ENCODE measurements around the gene CDCA8. TPM values are rescaled to one million over a fixed set of nuclear protein-coding genes. Genes with fewer than 3 reads are reported as not detected.

The CDCA8 gene
- total and polyA plus RNA-seq, 9 donors, result 0.11 to 1.9 (median 0.60) TPM

- peaks cover 4% of the 10 kb centered on the region for H3K4me1 ChIP-seq (ENCODE audit: insufficient read depth)
- no peak for DNase-seq
- no peaks in the 10 kb centered on the region for H3K9me3 ChIP-seq
- H3K27ac ChIP-seq, result no peak overlapping the region
- TF ChIP-seq EP300 (IDR thresholded peaks at IDR 0.05), result no peak
- TF ChIP-seq CTCF (IDR thresholded peaks at IDR 0.05), result no peak
- no peak for TF ChIP-seq POLR2A (IDR thresholded peaks at IDR 0.05)
- intact Hi-C loops (cut with DNase I), result loop anchor here in 1 of 4 donors (5.0 to 10.0 kb wide), 2 partner anchors 72 to 219 kb away; no protein-coding TSS in a partner anchor
- no peaks in the 10 kb centered on the region for H3K27me3 ChIP-seq
- H3K4me3 ChIP-seq, result no peak overlapping the region
- 60 to 82% (median 67%) methylated on average over 10 of the region's 10 CpGs for WGBS, 3 donors
- no peaks in the 10 kb centered on the region for H3K36me3 ChIP-seq
Measured at GRCh38 chr1:37673920-37674319, 18.4 kb upstream of the CDCA8 start.

- DNase-seq, result peak; percentile 30 to 60 (median 31)
- TF ChIP-seq EP300 (IDR thresholded peaks at IDR 0.05) (no peak), CTCF (IDR thresholded peaks at IDR 0.05) (no peak), POLR2A (IDR thresholded peaks at IDR 0.05) (no peak)
- no peak overlapping the region for H3K4me3 ChIP-seq
- no peaks in the 10 kb centered on the region for H3K36me3 ChIP-seq
- H3K27me3 ChIP-seq, result no peaks in the 10 kb centered on the region
- 11% methylated on average over 14 of the region's 14 CpGs for WGBS, 3 donors
- intact Hi-C loops (cut with DNase I), result loop anchor here in 2 of 4 donors (5.0 to 10.0 kb wide), 2 partner anchors 79 to 222 kb away; partner anchors contain the start of gene GNL2 (in 1 of the 2)
- peak overlapping the region; percentile 4 to 43 for H3K27ac ChIP-seq
- no peaks in the 10 kb centered on the region for H3K9me3 ChIP-seq
- H3K4me1 ChIP-seq (ENCODE audit: insufficient read depth), result peaks cover 4% of the 10 kb centered on the region
Measured at GRCh38 chr1:37676281-37677142, 15.8 kb upstream of the CDCA8 start.

GRCh38 chr1:37677143-37677439 is 15.2 kb upstream of the CDCA8 start:
- H3K27me3 ChIP-seq, result no peaks in the 10 kb centered on the region
- no peak for DNase-seq
- 42 to 75% (median 60%) methylated on average over 4 of the region's 4 CpGs for WGBS, 3 donors
- H3K9me3 ChIP-seq, result no peaks in the 10 kb centered on the region
- no peaks in the 10 kb centered on the region for H3K36me3 ChIP-seq
- intact Hi-C loops (cut with DNase I), result loop anchor here in 2 of 4 donors (5.0 to 10.0 kb wide), 2 partner anchors 80 to 222 kb away; partner anchors contain the start of gene GNL2 (in 1 of the 2)
- H3K4me3 ChIP-seq, result no peak overlapping the region
- TF ChIP-seq POLR2A (IDR thresholded peaks at IDR 0.05), result no peak
- no peak for TF ChIP-seq EP300 (IDR thresholded peaks at IDR 0.05)
- TF ChIP-seq CTCF (IDR thresholded peaks at IDR 0.05), result no peak
- H3K27ac ChIP-seq, result no peak overlapping the region
- peaks cover 4% of the 10 kb centered on the region for H3K4me1 ChIP-seq (ENCODE audit: insufficient read depth)

- WGBS, 3 donors, result 89 to 95% (median 91%) methylated on average over 5 of the region's 5 CpGs
- no peak overlapping the region for H3K27ac ChIP-seq
- no peak for DNase-seq
- intact Hi-C loops (cut with DNase I), result loop anchor here in 2 of 4 donors (5.0 to 10.0 kb wide), 2 partner anchors 81 to 223 kb away; partner anchors contain the start of gene GNL2 (in 1 of the 2)
- no peaks in the 10 kb centered on the region for H3K36me3 ChIP-seq
- H3K27me3 ChIP-seq, result no peaks in the 10 kb centered on the region
- peaks cover 4% of the 10 kb centered on the region for H3K4me1 ChIP-seq (ENCODE audit: insufficient read depth)
- no peaks in the 10 kb centered on the region for H3K9me3 ChIP-seq
- TF ChIP-seq EP300 (IDR thresholded peaks at IDR 0.05) (no peak), POLR2A (IDR thresholded peaks at IDR 0.05) (no peak), CTCF (IDR thresholded peaks at IDR 0.05) (no peak)
- no peak overlapping the region for H3K4me3 ChIP-seq
Measured at GRCh38 chr1:37677808-37678207, 14.5 kb upstream of the CDCA8 start.
